HG03571 (cell line): Measurements from ENCODE around the gene ZNF726.
"Not testable (repeated sequence)": the region's sequence is repeated elsewhere in the genome, so short reads cannot be mapped to it uniquely, and the experiment has no call there.

Experiments used
- ATAC-seq: cut with Tn5 transposase; IDR thresholded peaks from one replicate; pipeline ENCODE4 v1.9.1; 2021; ENCODE audit not compliant: unreplicated experiment

The ZNF726 gene

GRCh38 chr19:23937031-23937430 is 22.3 kb downstream of the ZNF726 start:
- not testable (repeated sequence) for ATAC-seq

GRCh38 chr19:23943411-23943810 is 28.7 kb downstream of the ZNF726 start:
- ATAC-seq = no peak

- no peak for ATAC-seq
Observed at GRCh38 chr19:23946569-23946968, 31.9 kb downstream of the ZNF726 start.

GRCh38 chr19:23949611-23950010 is 34.9 kb downstream of the ZNF726 start:
- no peak for ATAC-seq

- no peak for ATAC-seq
Observed at GRCh38 chr19:23956051-23956450, 41.4 kb downstream of the ZNF726 start.

GRCh38 chr19:23957660-23958281 is 43.1 kb downstream of the ZNF726 start:
- ATAC-seq = no peak

GRCh38 chr19:23963396-23963795 is 48.7 kb downstream of the ZNF726 start:
- not testable (repeated sequence) for ATAC-seq

GRCh38 chr19:23963881-23964280 is 49.2 kb downstream of the ZNF726 start:
- ATAC-seq = not testable (repeated sequence)

- ATAC-seq = not testable (repeated sequence)
Observed at GRCh38 chr19:23964334-23964733, 49.6 kb downstream of the ZNF726 start.

GRCh38 chr19:23969630-23970029 is 54.9 kb downstream of the ZNF726 start:
- ATAC-seq = no peak

- ATAC-seq = no peak
Observed at GRCh38 chr19:23971598-23971997, 56.9 kb downstream of the ZNF726 start.

- ATAC-seq = no peak
Observed at GRCh38 chr19:23972161-23972560, 57.5 kb downstream of the ZNF726 start.

GRCh38 chr19:23974941-23975340 is 60.3 kb downstream of the ZNF726 start:
- no peak for ATAC-seq

GRCh38 chr19:23976631-23977030 is 61.9 kb downstream of the ZNF726 start:
- ATAC-seq = not testable (repeated sequence)

GRCh38 chr19:23977256-23977655 is 62.6 kb downstream of the ZNF726 start:
- not testable (repeated sequence) for ATAC-seq

- ATAC-seq = no peak
Observed at GRCh38 chr19:23978068-23978467, 63.4 kb downstream of the ZNF726 start.

- ATAC-seq = no peak
Observed at GRCh38 chr19:23980805-23981204, 66.1 kb downstream of the ZNF726 start.

- no peak for ATAC-seq
Observed at GRCh38 chr19:23981863-23982262, 67.2 kb downstream of the ZNF726 start.

- ATAC-seq = no peak
Observed at GRCh38 chr19:23983406-23983805, 68.7 kb downstream of the ZNF726 start.
